HG03378 (cell line): ENCODE results near the gene PLSCR2.
"Not testable (repeated sequence)": the region's sequence is repeated elsewhere in the genome, so short reads cannot be mapped to it uniquely, and the experiment has no call there.

Source experiments
- ATAC-seq: cut with Tn5 transposase; IDR thresholded peaks from one replicate; pipeline ENCODE4 v1.9.1; 2021; ENCODE audit warnings: mild to moderate bottlenecking, moderate library complexity; ENCODE audit not compliant: unreplicated experiment

The PLSCR2 gene

GRCh38 chr3:146421819-146422759 is 47.3 kb downstream of the PLSCR2 start:
- no peak for ATAC-seq

GRCh38 chr3:146416366-146416765 is 53.0 kb downstream of the PLSCR2 start:
- no peak for ATAC-seq

GRCh38 chr3:146414010-146414409 is 55.4 kb downstream of the PLSCR2 start:
- no peak for ATAC-seq

GRCh38 chr3:146412711-146413110 is 56.6 kb downstream of the PLSCR2 start:
- ATAC-seq, result not testable (repeated sequence)

GRCh38 chr3:146407956-146408355 is 61.4 kb downstream of the PLSCR2 start:
- no peak for ATAC-seq

GRCh38 chr3:146404436-146404835 is 64.9 kb downstream of the PLSCR2 start:
- ATAC-seq, result no peak

- ATAC-seq, result no peak
Measured at GRCh38 chr3:146403792-146404191, 65.6 kb downstream of the PLSCR2 start.

- no peak for ATAC-seq
Measured at GRCh38 chr3:146396792-146397191, 72.6 kb downstream of the PLSCR2 start.

- no peak for ATAC-seq
Measured at GRCh38 chr3:146395164-146395563, 74.2 kb downstream of the PLSCR2 start.

GRCh38 chr3:146390957-146391356 is 78.4 kb downstream of the PLSCR2 start:
- ATAC-seq, result no peak

- ATAC-seq, result no peak
Measured at GRCh38 chr3:146390006-146390772, 79.2 kb downstream of the PLSCR2 start.

GRCh38 chr3:146387566-146387965 is 81.8 kb downstream of the PLSCR2 start:
- no peak for ATAC-seq

GRCh38 chr3:146386936-146387335 is 82.4 kb downstream of the PLSCR2 start:
- no peak for ATAC-seq

- no peak for ATAC-seq
Measured at GRCh38 chr3:146384786-146385185, 84.6 kb downstream of the PLSCR2 start.
